PC-9 (cell line): Measurements from ENCODE around the gene MACROH2A1. TPM values are rescaled to one million over a fixed set of nuclear protein-coding genes. Genes with fewer than 3 reads are reported as not detected.

Experiments
- BruUV-seq: library from RNA; stranded (reverse); fragments of 400-500 nt; replicated peaks from 2 replicates; lab custom pipeline; 2021; lab: Mats Ljungman, UMichigan
- CTCF ChIA-PET: fragments of 300-600 bp; sonication (Branson Sonifier 250); formaldehyde crosslinking; loops from one replicate; lab custom pipeline; 2022; ENCODE audit warnings: antibody characterized with exemption; lab: Charles Lee
- POLR2A ChIA-PET: fragments of 300-600 bp; sonication (Branson Sonifier 250); formaldehyde crosslinking; loops from one replicate; lab custom pipeline; 2022; ENCODE audit warnings: antibody characterized with exemption; ENCODE audit not compliant: unreplicated experiment; lab: Charles Lee
- DNase-seq, 2 experiments: peaks; one replicate each; pipeline versions ENCODE4 v3.0.0 to v3.0.0-alpha.2; 2015 to 2022; ENCODE audit warnings: mixed read lengths in 1 of 2
- H2AFZ ChIP-seq: fragments of 200-600 bp; sonication (generic); 2 replicates; pipeline ENCODE4 v1.8.1; 2017; ENCODE audit warnings: antibody characterized with exemption
- H3F3A ChIP-seq: fragments of 200-600 bp; sonication (generic); 2 replicates; pipeline ENCODE4 v1.8.1; 2017; ENCODE audit warnings: antibody characterized with exemption, mild to moderate bottlenecking, low read depth; ENCODE audit not compliant: insufficient read depth
- H3K27ac ChIP-seq: fragments of 200-600 bp; sonication (generic); 2 replicates; pipeline ENCODE4 v1.6.1; 2016; ENCODE audit warnings: mixed run types
- H3K27me3 ChIP-seq: fragments of 200-600 bp; sonication (generic); 2 replicates; pipeline ENCODE4 v1.6.1; 2016; ENCODE audit warnings: low read depth, mixed run types; ENCODE audit not compliant: insufficient read depth
- H3K36me3 ChIP-seq: fragments of 200-600 bp; sonication (generic); 2 replicates; pipeline ENCODE4 v1.6.1; 2016; ENCODE audit warnings: low read depth, mixed run types
- H3K4me1 ChIP-seq: fragments of 200-600 bp; sonication (generic); replicated peaks from 2 replicates; pipeline ENCODE4 v1.6.1; 2016; ENCODE audit warnings: mixed run types; ENCODE audit not compliant: insufficient read depth
- H3K4me2 ChIP-seq: fragments of 200-600 bp; sonication (generic); 2 replicates; pipeline ENCODE4 v1.6.1; 2017; ENCODE audit warnings: mixed run types
- H3K4me3 ChIP-seq: fragments of 200-600 bp; sonication (generic); 2 replicates; pipeline ENCODE4 v1.6.1; 2016; ENCODE audit warnings: mixed run types
- H3K79me2 ChIP-seq: fragments of 200-600 bp; sonication (generic); 2 replicates; pipeline ENCODE4 v1.6.1; 2017; ENCODE audit warnings: low read depth, mixed run types
- H3K9me2 ChIP-seq: fragments of 200-600 bp; sonication (generic); 2 replicates; pipeline ENCODE4 v1.8.1; 2017; ENCODE audit warnings: mild to moderate bottlenecking; ENCODE audit not compliant: insufficient read depth
- H3K9me3 ChIP-seq: fragments of 200-600 bp; sonication (generic); 2 replicates; pipeline ENCODE4 v1.8.1; 2016; ENCODE audit warnings: low read depth; ENCODE audit not compliant: insufficient read depth
- H4K20me1 ChIP-seq: fragments of 200-600 bp; sonication (generic); 2 replicates; pipeline ENCODE4 v1.8.1; 2017; ENCODE audit not compliant: insufficient read depth
- CTCF ChIP-seq: fragments of 200-600 bp; sonication (generic); conservative IDR thresholded peaks from 2 replicates; pipeline ENCODE4 v1.6.1; 2017; ENCODE audit warnings: mixed run types, antibody characterized with exemption, mild to moderate bottlenecking, moderate library complexity
- EZH2 ChIP-seq: fragments of 200-600 bp; sonication (generic); IDR thresholded peaks from 2 replicates; pipeline ENCODE4 v1.8.0; 2017; ENCODE audit warnings: antibody characterized with exemption, low read depth
- intact Hi-C: fragments of 100-400 bp; cut with micrococcal nuclease; formaldehyde crosslinking; loops from one replicate; pipeline ENCODE4 v1.10.0; 2022; ENCODE audit not compliant: unreplicated experiment
- total RNA-seq: library from RNA; stranded (reverse); gene quantifications from 2 replicates; pipeline ENCODE4 v1.2.3, GENCODE V29; 2021

Gene MACROH2A1
- total RNA-seq, 1 experiment from 2014 or later: 223 TPM

GRCh38 chr5:135388860-135389435, 10.1 kb downstream of the MACROH2A1 start:
- no peak for TF ChIP-seq CTCF
- TF ChIP-seq EZH2: no peak
- Histone ChIP-seq H3K4me1 (peaks cover 24% of the 10 kb centered on the region), H3K27me3 (no peaks in the 10 kb centered on the region), H3K79me2 (peaks cover 86% of the 10 kb centered on the region), H3K9me2 (no peaks in the 10 kb centered on the region), H3K27ac (no peak overlapping the region), H3F3A (peaks cover 15% of the 10 kb centered on the region; the same call in 1 of the 2 replicates), H3K36me3 (peaks cover 44% of the 10 kb centered on the region), H4K20me1 (peaks cover 90% of the 10 kb centered on the region), H3K9me3 (no peaks in the 10 kb centered on the region), H3K4me3 (no peak overlapping the region), H3K4me2 (no peak overlapping the region), H2AFZ (no peak overlapping the region)
- CTCF ChIA-PET: no interaction called here
- POLR2A ChIA-PET: no interaction called here
- DNase-seq: no peak
- BruUV-seq: no TSS peak
- intact Hi-C loops: no loop called here

- Histone ChIP-seq H3K36me3 (peaks cover 38% of the 10 kb centered on the region; the same call in 1 of the 2 replicates), H2AFZ (no peak overlapping the region), H3K4me1 (peaks cover 24% of the 10 kb centered on the region), H3F3A (peaks cover 15% of the 10 kb centered on the region; the same call in 1 of the 2 replicates), H3K4me3 (no peak overlapping the region), H4K20me1 (peaks cover 86% of the 10 kb centered on the region), H3K9me3 (no peaks in the 10 kb centered on the region), H3K27me3 (no peaks in the 10 kb centered on the region), H3K79me2 (peaks cover 78% of the 10 kb centered on the region), H3K4me2 (peak overlapping the region; percentile 41), H3K27ac (peak overlapping the region; percentile 70), H3K9me2 (no peaks in the 10 kb centered on the region)
- ChIA-PET CTCF (no interaction called here), POLR2A (interaction anchor here (0.6 kb wide), 1 partner anchor 13 kb away, joined by 3 read pairs; no protein-coding TSS in a partner anchor)
- TF ChIP-seq EZH2 (no peak), CTCF (no peak)
- intact Hi-C loops: no loop called here
- DNase-seq: no peak
- no TSS peak for BruUV-seq
Observed at GRCh38 chr5:135387629-135387960, 11.4 kb downstream of the MACROH2A1 start.

DNA sequence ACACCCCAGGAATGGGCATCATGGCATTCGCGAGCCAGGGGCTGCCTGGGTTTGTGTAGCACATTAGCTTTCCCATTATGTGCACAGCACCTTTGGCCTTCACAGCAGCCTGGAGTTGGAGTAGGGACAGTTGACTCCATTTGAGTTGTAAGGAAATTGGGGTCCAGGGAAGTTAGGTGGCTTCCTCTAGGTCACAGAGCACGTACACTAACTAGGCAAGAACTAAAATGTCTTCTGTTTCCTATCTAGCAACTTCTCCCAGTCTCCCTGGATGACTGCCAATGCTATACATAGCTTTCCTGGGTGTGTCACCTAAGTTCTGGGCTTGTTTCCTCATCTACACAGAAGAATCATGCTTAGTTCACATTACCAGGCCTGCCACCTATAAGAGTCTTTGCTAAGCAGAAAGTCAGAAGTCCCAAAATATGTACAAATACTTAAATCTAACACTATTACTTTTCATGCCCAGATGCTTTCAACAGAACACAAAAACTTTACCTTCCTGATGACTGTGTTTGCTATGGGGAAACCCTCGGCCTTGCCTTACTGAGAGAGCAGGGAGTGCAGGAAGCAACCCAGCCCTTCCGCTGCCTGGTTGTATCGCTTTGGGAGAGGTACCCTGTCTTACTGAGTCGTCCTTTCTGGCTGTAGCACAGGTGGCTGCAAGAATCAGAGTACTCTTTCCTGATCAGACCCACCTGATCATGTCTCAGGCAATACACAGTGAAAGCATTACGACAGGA, 12.0 kb downstream of the MACROH2A1 start:
- Histone ChIP-seq H3K36me3 (peaks cover 43% of the 10 kb centered on the region; the same call in 1 of the 2 replicates), H3K27ac (peak overlapping the region; percentile 70), H3K9me3 (no peaks in the 10 kb centered on the region), H3F3A (peaks cover 15% of the 10 kb centered on the region; the same call in 1 of the 2 replicates), H3K9me2 (no peaks in the 10 kb centered on the region), H3K4me3 (no peak overlapping the region), H3K4me1 (peaks cover 24% of the 10 kb centered on the region), H3K79me2 (peaks cover 72% of the 10 kb centered on the region), H2AFZ (no peak overlapping the region), H4K20me1 (peaks cover 86% of the 10 kb centered on the region), H3K4me2 (peak overlapping the region; percentile 41), H3K27me3 (no peaks in the 10 kb centered on the region)
- CTCF ChIA-PET: interaction anchor here (0.6 kb wide), 1 partner anchor 69 kb away, joined by 4 read pairs; no protein-coding TSS in a partner anchor
- peak; percentile 51 to 87 for DNase-seq
- BruUV-seq: no TSS peak
- TF ChIP-seq EZH2 (no peak), CTCF (no peak)
- POLR2A ChIA-PET: interaction anchor here (0.6 to 0.7 kb wide), 2 partner anchors 13 to 455 kb away, joined by 3 read pairs; no protein-coding TSS in a partner anchor
- intact Hi-C loops: no loop called here
